CMK (cell line): ENCODE results near the gene SEMA4C.

Experiments used
- DNase-seq: peaks from one replicate; pipeline ENCODE4 v3.0.0-alpha.2; 2010; ENCODE audit warnings: low read depth

SEMA4C gene, protein sequence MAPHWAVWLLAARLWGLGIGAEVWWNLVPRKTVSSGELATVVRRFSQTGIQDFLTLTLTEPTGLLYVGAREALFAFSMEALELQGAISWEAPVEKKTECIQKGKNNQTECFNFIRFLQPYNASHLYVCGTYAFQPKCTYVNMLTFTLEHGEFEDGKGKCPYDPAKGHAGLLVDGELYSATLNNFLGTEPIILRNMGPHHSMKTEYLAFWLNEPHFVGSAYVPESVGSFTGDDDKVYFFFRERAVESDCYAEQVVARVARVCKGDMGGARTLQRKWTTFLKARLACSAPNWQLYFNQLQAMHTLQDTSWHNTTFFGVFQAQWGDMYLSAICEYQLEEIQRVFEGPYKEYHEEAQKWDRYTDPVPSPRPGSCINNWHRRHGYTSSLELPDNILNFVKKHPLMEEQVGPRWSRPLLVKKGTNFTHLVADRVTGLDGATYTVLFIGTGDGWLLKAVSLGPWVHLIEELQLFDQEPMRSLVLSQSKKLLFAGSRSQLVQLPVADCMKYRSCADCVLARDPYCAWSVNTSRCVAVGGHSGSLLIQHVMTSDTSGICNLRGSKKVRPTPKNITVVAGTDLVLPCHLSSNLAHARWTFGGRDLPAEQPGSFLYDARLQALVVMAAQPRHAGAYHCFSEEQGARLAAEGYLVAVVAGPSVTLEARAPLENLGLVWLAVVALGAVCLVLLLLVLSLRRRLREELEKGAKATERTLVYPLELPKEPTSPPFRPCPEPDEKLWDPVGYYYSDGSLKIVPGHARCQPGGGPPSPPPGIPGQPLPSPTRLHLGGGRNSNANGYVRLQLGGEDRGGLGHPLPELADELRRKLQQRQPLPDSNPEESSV

DNA sequence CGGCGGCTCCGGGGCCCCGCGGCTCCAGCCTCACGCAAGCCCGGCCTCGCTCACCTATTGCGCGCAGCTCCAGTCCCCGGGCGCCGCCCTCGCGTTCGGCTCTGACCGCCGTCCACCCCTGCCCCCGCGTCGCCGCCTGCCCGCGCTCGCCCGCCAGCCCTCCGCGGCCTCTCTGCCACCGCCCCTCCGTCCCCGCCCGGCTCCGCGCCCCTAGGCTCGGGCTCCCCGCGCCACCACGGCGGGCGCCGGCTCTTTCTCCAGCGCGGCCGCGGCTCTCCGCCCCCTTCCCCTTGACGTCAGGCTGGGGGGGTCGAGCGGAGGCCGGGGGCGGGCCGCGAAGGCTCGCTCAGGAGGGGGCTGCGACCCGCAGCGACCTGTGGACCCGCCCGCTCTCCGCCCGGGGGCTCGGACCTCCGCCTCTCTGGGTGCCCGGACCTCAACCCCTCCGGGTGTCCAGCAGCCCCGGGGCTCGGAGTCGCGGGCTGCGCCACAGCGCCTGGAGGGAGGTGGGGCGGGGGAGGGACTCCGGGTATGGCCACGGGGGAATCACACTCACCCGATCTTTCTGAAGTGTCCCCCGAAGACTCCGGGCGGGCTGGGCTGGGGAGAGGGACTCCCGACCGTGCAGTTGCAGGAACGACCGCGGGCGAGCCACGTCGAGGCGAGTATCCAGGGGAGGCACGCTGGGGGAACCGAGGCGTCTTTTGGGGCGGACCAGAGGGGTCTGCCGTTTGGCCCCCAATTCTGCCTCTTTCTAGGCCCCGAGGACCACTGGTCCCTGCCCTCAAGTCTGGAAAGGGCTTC, at the start of gene SEMA4C:
Gene SEMA4C, minus strand, starts transcription at position 259 of the 804 bp plus-strand sequence. CDS start 2,194 bp downstream, outside the sequence.
- DNase-seq, result no peak

DNA sequence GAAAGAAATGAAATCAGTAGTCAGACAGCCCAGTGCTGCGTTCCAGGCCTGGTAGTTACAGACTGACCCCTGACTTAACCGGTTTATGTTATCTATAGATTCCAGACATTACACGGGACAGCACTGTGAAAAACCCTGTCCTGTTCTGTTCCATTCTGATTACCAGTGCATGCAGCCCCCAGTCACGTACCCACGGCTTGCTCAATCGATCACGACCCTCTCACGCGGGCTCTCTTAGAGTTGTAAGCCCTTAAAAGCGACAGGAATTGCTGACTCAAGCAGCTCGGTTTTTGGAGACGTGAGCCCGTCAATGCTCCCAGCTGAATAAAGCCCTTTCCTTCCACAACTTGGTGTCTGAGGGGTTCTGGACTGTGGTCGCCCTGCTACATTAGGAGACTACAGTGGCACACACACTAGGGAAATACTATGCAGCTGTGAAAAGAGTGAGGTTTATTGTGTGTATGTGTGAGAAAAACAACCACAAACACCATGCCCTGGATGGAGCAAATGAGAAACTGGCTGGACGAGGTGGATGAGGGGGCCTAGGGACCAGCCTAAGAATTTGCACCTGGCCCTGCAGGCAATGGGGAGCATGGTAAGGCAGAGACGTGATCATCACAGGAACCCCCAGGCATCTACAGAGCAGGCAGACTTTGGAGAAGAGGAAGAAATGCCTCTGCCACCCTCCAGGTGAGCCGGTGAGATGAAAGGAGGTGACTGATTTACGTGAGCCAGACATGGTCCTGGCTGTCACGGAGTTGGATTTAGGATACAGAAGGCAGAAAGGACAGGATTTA, 49.1 kb upstream of the SEMA4C start:
- DNase-seq, result peak; percentile 48

DNA sequence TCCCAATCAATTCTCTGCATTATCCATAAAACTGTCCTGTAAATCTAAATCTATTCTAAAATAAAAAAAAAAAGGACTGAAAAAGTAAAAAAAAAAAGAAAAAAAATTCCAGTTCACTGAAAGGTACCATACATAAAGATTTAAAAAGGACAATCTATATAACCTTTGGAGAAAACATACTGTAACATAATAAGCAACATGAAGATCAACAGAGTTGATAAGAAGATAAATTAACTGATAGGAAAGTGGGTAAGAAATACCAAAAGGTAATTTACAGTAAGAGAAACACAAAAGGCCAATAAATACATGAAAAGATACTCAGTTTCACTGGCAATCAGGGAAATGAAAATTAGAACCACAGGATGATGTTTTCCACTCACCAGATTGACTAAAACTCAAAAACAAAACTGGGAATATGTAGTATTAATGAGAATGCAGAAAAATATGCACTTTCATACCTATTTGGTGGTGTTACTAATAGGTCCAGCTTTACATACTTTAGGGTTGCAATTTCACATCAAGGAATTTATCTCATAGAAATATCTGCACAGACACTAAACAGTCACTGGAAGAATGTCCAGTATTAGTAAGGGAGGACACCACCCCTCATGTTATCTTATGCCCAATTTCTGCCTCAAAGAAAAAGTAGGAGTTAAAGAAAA, 48.3 kb upstream of the SEMA4C start:
- DNase-seq, result no peak

DNA sequence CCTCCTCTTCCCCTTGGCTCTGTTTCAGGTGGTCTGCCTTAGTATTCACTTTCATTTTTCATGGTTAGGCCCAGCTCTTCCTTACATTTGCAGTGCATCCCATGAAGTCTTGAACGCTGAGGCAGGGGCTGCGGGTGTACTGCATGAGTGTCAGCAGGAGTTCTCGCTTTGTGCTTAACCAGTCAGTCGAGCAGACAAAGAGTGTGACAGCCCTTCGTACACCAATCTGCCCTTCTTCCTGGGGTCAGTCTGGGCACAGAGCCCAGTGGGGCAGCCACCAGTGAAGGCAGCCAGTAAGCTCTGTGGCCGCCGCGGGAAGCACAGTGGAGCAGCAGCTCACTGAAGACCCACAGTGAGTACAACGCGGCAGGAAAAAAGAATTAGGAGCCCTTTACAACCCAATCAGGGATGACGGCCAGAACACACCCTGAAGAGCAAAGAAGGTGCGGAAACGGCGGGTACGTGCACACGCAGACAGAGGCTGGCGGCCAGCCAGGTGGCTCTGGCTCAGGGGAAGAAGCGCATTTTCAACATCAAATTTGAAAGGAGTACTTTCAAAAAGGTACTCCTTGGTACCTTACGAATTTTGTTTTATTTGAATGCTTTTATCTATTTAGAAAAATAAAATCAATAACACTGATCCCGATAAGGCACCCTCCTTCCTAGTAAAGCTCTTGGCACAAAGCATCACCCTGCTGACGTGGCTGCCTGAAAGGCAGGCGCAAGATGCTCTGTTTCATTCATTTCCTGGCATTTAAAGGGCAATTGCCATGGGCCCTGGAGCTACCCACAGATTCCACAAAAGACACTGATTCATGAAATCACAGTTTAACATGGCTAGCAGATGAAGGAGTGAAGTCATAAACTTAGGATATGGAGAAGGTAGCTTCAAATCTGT, 47.0 kb upstream of the SEMA4C start:
- DNase-seq, result no peak

DNA sequence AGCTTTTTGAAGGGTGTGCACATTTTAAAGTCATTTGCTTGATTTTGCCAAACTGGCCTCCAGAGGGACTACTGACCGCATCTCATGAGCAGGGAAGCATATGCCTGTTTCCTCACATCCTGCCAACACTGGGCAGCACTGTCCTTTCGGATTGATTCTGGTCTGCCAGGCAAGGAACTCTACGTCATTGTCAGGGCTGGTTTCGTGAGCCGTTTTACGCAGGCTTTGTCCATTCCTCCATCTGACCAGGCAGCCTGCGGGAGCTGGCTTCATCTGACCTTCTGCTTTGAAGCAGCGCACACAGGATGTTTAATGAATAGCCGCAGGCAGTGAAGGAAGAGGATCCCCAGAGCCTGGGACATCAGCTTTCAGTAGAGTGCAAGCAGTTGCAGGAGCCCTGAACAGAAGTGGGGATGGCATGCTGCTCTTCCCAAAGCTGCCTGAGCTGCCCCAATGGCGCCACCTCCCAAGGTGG, 46.3 kb upstream of the SEMA4C start:
- no peak for DNase-seq

DNA sequence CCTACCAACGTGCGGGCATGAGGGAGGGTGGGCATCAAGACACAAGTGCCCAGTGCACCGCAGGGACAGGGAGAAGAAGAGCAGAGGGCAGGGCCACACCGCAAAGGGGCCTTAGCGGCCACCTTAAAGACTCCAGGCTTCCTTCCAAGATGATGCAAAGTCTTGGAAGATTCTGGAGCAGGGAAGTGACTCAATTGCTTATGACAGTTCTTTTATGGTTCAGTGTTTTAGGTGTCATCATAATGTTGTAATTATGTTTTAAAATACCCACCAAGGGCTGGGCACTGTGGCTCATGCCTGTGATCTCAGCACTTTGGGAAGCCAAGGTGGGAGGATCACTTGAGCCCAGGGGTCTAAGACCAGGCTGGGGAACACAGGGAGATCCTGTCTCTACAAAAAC, 44.5 kb upstream of the SEMA4C start:
- DNase-seq, result no peak

DNA sequence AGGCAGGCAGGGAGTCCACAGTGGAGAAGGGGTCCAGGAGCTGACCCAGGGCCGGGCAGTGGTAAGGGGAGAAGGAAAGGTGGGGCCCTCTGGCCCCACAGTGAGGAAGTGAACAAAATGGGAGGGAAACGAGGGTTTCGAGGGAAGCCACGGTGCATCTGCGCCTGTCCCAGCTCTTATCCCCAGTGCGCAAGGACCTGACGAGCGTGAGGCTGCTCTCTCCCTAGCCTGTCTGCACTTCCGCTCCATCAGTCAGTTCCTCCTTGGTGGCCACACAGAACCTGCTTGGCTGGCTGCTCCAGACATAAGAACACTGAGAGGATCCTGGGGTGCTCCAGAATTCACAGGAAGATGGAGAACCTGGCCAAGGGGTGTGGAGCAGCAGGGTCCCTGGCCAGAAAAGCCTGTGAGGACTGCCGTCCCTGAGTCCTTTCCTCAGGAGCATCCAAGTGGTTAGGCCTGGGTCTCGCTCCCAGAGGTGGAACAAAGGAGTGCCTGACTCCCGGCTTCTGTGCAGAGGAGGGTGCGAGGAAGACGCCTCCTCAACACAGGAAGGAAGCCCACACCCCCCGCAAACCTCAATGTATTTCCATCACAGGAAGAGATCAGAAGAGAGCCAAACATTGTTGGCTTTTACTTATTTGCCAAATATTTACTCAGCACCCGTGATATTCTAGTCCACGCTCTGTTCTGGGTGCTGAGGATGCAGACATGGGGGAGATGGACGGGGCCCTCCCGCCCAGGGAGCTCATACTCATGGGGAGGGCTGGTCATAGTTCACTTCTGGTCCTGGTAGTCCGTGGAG, 43.7 kb upstream of the SEMA4C start:
- peak; percentile 84 for DNase-seq

DNA sequence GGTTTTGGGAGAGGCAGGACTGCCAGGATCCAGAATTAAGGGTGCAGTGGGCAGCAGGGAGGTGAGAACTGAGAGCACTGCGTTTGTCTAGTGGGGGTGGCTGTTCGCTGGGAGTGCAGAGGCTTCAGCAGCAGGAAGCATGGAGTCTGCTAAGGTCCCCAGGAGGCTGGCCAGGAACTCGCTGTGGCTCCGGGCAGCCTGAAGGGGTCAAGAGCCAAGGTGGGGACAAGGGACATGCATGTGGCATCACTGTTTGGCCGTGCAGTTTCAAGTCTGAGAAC, 43.2 kb upstream of the SEMA4C start:
- DNase-seq, result no peak

DNA sequence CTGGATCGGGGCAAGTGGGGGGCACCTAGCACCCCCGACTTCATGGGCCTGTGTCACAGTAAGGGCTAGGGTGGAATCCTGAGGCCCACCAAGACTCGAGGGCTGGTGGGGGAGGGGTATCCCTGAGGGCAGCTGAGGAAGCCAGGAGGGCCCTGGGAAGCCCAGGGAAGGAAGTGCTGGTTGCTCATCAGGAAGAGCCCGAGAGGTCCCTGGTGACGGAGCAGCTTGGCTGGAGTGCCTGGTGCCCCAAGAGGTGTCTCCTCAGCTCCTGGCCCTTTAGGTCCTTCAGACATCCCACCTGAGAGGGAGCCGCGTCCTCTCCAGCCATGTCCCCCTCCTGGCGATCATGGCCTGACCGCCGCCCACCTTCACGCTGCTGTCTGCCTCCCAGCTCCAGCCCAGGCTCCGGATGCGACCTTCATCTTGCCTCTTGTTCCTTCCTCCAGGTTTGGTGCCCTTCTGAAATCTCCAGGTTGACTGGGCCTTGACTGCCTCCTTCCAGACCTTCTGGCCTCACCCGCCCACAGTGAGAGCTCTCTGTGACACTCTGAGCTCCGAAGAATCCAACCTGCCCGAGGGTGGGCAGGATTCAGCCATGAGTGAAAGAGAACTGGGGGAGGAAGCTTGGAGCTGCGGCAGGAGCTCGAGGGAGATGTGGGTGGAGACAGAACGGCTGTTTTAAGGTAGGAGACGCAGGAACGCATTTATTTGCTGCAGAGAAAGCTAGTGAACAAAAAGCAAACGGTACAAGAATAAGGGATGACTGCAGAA, 42.7 kb upstream of the SEMA4C start:
- DNase-seq, result no peak

DNA sequence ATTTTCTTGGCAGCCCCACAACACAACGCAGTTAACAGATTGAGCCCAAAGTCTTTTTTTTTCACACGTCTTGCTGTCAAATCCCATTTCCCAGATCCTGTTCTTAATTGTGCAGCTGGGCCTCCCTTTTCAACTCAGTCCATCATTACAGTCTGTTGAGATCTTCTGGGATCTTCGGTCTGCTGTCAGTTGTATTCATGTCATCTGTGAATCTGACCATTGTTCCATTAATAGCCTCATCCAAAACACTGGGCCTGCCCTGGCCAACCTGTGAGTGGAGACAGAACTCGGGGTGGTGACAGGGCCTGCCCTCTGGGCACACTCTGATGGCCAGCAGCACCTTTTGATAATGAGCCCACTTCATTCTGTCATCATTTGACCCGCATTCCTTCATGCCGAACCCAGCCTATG, 39.7 kb upstream of the SEMA4C start:
- DNase-seq, result no peak

DNA sequence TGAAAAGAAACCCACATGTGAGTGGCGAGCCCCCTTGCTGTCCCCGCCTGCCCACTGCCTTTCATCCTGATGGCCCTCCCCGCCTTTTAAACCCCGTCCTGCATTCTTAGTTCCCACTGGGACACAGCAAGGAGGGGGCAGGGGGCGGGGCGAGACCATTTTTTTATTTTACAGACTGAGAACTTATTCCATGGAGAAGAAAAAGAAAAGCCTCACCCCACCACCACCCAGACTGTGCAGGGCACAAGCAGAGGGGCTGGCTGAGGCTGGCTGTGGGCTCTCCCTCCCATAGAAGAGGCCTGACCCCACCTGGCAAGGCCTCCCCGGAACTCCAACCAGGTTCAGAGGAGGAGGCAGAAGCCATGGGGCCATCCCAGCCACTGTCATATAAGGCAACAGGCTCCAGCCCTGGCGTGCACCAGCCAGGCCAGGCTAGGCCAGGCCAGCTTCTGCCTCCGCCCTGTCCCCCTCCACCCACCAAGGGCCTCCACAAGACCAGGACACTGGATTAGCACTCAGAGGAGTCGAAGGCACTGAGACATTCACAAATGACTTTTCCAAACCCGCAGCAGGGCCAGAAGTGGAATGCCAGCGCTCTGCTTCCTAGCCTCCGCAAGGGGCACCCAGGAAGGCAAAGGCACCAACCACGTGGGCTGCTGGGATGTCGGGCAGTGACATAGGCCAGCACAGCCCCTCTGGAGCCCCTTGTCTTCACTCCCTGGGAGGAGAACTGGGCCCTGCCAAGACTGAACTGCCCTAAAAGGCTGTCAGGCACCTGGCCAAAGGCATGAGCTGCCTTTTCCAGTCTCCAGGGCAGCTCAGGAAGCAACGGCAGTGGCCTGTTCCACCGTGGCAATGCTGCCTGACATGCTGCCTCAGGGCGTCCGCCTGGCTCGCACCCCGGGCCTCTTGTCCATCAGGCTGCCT, 37.5 kb upstream of the SEMA4C start:
- DNase-seq, result no peak

DNA sequence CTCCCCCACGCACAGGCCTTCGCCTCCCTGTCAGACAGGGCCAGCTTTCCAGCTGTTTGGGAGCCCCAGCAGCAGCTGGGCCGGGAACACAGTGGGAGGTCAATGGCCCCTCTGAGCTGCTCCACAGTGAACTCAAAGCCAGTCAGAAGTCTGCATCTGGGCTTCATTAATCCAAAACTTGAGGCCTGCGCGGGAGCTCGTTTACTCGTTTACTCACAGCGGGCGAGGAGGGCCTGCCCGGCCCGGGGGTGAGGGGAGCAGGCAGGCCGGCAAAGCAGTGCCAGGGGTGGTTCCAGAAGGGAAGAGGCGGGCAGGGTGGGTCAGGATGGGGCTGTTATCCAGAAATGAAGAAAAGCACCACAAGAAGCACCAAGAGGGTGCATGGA, 36.8 kb upstream of the SEMA4C start:
- no peak for DNase-seq

DNA sequence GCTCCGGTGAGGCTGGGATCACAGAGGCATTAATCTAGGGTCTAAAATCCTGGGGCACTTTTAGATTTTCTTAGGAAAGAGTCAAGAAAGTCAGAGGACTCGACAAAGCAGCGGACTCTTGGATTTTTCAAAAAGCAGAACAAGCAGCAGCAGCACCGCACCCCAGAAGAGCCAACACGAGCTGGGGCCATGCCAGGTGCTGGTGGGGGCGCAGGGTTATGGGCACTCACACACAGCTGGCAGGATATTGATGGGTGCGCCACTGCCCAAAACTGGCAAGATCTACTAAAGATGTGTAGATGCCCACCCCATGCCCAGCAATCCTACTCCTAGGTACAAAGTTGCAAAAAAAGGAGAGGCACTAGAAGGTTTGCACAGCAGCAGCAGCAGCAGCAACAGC, 33.9 kb upstream of the SEMA4C start:
- no peak for DNase-seq

DNA sequence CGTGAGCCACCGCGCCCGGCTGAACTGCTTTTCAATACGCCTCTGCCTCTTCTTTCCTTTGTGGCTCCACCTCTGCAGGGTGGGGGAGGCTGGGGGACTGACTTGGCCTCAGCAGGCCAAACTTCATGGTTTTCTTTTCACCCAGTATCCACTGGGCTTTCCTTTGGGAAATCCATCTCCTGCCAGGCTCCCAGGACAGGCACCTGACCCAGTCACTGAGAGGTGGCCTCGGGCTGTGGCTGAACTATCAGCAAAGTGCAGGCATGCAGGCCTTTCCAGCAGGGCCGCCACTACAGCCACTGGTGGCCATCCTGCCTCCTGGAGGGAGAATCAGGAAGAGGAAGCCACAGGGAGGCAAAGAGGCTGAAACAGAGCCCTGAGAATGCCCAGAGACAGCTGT, 33.4 kb upstream of the SEMA4C start:
- DNase-seq, result no peak

DNA sequence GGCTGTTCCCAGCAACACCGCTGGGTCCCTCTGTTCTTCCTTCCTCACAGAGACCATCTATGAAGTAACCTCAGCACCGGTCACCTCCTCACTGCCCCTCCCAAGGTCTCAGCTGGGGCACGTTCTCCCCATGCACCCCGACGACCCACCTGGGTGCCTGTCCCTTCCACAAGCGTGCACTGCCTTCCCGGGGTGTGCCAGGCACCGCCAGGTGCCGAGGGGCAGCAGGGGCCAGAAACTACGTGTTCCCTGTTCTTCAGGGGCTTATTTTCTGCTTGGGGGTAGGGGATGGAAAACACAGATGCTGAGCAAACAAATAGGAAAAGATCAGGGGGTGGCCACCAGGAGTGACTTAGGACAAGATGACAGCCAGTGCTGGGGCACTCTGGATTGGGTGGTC, 30.4 kb upstream of the SEMA4C start:
- no peak for DNase-seq

DNA sequence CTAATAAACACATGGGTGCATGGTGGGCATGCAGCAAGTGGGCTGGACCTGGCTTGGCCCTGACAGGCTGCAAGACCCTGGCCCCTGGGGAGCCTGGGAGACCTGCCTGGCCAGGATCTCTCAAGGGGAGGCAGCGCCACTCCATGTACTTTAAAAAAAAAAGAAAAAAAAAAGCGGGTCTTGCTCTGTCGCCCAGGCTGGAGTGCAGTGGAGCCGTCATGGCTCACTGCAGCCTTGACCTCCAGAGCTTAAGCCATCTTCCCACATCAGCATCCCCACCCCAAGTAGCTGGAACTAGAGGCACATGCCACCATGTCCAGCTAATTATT, 29.5 kb upstream of the SEMA4C start:
- no peak for DNase-seq

DNA sequence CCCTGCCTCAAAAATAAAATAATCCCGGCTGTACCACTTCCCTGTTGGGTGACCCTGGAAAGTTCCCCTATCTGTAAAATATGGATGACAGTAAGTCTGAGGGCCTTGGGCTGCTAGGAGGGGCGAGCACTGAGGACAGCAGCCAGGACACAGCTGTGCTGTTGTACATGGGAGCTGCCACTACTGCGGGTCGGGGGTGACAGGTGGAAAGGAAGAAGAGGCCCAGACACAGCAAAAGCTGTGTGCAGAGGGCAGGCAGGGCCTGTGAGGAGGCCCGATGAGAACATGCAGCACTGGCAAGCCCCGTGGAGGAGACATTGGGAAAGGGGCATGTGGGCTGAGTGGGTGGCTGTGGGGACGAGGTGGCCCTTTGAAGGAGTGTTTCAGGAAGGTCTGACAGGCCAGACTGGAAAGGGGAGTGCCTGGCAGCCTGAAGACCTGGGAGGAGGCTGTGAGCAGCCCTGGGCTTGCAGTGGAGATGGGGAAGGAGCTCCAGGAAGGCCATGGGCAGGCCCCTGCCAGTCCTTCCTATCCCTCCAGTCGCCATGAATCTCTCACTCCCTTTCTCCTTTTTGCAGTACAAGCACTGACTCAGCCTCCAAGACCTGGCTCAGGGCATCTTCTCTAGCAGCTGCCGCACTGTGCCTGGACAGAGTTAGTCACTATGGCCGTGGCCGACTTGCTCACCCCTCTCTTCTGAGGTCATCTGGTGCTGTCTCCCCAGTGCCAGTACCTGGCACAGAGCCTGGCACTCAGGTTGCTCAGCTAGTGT, 28.9 kb upstream of the SEMA4C start:
- no peak for DNase-seq
